Stimulated activated CD8-positive, alpha-beta memory T cell treated with anti-CD3 and anti-CD28 coated beads, Interleukin-15, amount 100 ng/mL, for 48 hours (primary cell): ENCODE measurements around the gene NELFCD.
"Not testable (repeated sequence)": the region's sequence is repeated elsewhere in the genome, so short reads cannot be mapped to it uniquely, and the experiment has no call there.

Source experiments
- DNase-seq, 2 donors: peaks; one replicate each; pipeline ENCODE4 v3.0.0-alpha.2; 2020; ENCODE audit warnings: low read depth in 2 of 2

The NELFCD gene

GRCh38 chr20:58973179-58973578, 7.9 kb upstream of the NELFCD start:
- DNase-seq: no peak

DNA sequence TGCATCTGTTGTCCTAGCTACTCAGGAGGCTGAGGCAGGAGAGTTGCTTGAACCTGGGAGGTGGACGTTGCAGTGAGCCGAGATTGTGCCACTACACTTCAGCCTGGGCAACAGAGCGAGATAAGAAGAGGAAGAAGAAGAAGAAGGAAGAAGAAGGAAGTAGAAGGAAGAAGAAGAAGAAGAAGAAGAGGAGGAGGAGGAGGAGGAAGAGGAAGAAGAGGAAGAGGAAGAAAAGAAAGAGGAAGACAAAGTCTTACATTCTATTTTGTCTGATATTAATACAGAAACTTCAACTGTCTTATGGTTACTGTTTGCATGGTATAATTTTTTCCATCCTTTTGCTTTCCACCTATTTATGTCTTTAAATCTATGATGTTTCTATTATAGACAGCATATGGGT, 7.2 kb upstream of the NELFCD start:
- no peak for DNase-seq

DNA sequence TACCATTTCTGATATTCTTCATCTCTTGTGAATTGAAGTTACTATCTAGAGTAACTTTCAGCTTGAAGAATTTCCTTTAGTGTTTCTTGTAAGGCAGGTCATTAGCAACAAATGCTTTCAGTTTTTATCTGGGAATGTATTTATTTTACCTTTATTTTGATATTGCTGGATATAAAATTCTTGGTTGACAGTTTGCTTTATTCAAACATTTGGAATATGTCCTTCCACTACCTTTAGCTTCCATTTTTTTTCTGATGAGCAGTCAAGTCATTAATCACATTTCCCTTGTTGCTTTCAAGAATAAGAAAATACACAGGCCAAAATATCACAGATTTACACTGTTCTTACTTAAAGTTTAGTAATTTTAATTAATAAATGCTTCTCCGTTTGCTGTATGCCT, 5.7 kb upstream of the NELFCD start:
- DNase-seq: no peak

DNA sequence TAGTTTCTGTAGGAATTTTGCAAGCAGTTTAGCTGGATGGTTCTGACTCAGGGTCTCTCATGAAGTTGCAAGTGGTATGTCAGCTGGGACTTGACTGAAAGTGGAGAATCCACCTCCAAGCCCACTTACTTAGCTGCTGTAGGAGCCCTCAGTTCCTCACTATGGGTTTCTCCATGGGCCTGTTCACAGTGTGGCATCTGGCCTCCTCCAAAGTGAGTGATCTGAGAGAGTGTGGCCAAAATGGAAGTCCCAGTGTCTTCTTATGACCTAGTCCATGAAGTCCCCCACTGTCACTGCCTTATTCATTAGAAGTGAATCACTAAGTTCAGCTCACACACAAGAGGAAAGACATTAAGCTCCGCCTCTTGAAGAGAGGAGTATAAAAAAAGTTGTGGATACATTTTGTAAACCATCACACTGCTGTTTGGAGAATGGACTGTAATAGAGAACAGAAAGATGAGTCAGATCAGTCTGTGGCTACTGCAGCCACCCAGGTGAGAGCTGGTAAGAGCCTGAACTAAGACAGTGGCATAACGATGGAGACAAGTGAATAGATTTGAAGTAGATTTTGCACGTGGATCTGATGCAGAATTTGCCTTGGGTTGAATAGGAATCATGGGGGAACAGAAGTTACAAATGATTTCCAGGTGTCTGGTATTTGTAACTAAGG, 4.9 kb upstream of the NELFCD start:
- DNase-seq: no peak

GRCh38 chr20:58978351-58979190, 2.5 kb upstream of the NELFCD start:
- no peak for DNase-seq

DNA sequence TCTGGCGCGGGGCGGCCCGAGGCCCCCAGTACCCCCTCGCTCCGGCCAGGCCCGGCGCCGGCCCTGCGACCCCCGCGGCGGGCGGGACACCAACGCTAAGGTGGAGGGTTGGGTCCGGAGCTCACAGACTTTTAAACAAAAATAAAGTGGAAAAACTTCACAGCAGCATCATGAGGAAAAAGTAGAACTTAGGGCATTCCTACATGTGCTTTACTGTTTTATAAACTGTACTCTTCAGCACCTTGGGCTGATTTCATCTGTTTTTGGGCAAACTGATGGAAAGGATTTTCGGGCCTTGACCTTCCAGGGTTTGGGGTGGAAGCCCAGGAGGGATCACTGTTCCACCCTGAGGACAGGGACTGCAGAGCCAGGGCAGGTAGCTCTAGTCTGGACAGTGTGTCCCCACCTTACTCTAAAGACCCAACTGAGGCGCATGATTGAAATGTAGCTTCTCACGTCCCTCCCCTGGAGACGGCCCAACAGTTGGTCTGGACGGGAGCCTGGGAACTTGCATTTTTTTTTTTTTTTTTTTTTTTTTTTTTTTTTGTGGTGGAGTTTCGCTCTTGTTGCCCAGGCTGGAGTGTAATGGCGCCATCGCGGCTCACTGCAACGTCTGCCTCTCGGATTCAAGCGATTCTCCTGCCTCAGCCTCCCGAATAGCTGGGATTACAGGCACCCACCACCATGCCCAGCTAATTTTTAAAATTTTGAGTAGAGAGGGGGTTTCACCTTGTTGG, 740 bp downstream of the NELFCD start:
- no peak for DNase-seq

DNA sequence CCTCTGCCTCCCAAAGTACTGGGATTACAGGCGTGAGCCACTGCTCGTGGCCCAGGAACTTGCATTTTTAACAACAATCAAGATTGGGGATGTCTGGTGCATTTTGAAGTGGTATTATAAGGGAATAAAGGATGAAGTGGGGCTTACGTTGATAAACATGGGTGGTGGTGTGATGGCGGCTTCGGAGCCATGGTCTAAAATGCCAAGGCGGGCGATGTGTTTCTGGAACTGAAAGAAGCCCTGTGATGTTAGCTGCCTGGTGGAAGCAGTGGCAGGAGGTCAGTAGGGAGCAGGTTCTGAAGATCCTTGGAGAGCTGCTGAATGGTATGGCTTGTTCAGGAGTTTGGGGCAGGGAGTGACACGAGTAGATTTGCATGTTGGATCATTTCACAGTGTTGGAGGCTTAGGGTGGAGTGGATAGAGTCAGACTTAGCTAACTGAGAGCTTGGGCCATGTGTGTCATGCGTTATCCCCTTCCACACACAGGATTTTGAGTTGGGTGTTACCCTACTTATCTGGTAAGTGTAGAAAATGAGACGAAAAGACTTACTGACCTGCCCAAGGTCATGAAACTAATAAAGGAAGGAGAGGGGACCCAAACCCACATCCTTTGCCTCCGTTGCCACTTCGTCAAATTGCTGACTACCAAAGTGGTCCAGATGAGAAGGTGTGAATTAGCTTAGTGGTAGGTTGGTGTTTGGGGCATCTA, 1.5 kb downstream of the NELFCD start:
- no peak for DNase-seq

DNA sequence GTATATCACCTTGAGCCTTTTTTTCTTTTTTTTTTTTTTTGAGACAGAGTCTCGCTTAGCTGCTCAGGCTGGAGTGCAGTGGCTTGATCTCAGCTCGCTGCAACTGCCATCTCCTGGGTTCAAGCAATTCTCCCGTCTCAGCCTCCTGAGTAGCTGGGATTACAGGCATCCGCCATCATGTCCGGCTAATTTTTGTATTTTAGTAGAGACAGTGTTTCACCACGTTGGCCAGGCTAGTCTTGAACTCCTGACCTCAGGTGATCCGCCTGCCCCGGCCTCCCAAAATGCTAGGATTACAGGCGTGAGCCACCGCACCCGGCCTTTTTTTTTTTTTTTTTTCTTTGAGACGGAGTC, 2.0 kb downstream of the NELFCD start:
- DNase-seq: not testable (repeated sequence)

- no peak for DNase-seq
Measured at GRCh38 chr20:58984691-58985090, 3.6 kb downstream of the NELFCD start.

DNA sequence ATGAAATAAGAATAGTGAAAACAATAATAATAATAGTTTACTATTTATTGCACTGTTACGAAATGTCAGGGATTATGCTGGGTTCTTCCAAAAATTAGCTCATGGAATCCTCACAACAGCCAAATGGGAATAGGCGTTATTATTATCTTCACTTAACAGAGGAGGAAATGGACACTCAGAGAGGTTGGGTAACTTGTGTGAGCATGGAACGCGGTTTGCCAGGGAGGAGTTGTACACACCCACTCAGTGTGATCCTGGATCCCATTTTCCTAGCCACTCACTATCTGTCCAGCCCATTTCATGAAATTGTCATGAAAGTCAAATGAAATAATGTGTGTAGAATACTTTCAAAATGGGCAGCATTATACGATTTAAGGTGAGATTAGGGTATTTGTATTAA, 4.6 kb downstream of the NELFCD start:
- DNase-seq: no peak

GRCh38 chr20:58986286-58986967, 5.4 kb downstream of the NELFCD start:
- DNase-seq: no peak

DNA sequence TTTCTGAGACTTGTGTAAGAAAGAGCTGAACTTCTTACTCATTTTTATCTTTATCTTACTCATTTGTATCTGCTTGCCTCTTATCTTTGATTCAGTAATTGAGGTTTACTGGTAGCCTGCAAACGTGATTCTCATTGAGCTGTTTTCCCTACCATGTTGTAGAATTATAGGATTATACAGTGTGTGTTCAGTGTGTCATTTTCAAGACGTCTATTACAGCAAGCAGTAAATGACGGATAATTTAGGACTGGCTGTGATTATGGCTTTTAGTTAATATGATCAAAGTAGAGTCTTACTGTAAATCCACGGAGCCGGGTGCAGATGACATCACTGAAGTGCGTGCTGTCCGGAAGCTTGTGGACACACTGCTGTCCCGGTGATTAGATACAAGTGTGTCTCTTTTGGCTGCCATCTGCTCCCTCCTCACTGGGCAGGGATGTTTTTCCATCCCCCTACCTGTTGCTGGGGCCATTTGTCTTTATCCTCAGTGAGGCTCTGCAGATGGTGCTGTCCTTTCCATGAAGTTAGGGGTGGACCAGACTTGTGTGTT, 6.0 kb downstream of the NELFCD start:
- no peak for DNase-seq

DNA sequence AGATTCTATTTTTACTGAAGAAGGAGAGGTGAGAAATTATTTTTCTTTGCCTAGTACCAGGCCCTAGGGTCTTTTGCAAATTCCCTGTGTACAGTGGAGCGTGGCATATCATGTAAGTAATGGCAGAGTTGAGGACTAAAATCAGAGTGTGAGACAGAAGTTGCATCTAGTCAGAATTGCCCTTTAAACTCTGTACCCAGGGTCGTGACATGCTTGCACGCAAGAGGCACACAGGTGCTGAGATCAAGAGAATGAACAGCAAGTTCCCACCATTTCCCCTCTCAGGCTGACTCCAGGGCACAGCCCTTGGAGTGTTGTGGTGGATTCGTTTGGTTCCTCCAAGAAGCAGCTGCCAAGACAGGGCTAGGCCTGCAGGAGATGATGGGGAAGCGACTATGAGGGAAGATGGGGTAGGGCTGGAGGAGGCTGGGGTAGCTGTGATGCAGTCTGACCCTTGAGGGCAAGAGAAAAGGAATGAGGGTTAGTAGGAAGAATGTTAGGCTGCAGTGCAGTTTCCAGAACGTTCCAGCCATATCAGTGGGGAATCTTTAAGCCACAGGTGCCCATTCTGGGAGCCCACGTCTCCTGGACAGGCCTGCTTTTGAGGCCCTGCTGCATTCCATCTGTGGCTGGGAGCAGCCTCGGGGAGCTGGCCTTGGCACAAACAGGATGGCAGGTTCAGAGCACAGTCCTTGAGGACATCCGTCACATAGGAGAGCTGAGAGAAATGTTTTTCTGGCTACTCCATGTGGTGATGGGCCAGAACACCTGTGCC, 6.9 kb downstream of the NELFCD start:
- no peak for DNase-seq

GRCh38 chr20:58988565-58988882, 7.5 kb downstream of the NELFCD start:
- DNase-seq: no peak

DNA sequence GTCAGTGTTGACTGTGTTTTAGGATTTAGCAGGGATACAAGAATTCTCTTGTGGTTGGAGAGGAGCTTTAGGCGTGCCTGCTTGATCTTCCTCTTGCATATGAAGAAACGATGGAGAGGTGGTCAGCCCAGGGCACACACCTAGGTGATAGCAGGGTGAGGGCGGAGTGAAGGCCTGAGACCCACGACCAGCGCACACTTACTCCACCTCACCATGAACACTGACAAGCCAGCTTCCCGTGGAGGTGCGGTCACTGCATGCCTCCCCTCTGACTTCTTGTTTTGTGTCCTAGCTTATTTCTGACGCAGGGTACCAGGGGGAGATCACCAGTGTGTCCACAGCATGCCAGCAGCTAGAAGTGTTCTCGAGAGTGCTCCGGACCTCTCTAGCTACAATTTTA, 8.1 kb downstream of the NELFCD start:
- DNase-seq: no peak

DNA sequence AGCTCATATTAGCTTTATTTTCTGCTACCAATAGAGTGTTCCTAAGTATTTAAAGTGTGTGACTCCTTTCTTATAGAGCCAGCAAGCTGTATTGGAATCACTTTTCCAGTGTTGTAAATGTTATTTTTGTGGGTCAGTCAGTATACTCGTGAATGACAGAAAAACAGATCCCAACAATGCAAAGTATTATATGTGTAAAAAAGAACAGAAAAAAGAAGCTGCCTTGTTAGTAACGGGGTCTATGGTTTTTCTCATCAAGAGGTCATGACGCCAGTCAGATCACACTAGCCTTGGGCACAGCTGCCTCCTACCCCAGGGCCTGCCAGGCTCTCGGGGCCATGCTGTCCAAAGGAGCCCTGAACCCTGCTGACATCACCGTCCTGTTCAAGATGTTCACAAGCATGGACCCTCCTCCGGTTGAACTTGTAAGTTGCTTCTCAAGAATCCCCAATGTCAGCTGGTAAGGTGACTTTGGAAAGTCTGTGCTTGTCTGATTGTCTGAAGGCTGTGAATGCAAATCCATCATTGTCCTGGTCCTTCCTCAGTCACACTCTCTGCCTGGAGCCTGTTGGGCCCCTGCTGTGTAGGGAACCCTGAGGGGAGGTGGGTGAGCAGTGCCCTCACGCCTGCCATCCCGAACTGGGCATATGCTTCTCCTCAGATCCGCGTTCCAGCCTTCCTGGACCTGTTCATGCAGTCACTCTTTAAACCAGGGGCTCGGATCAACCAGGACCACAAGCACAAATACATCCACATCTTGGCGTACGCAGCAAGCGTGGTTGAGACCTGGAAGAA, 9.8 kb downstream of the NELFCD start:
- DNase-seq: no peak

- no peak for DNase-seq
Measured at GRCh38 chr20:58991715-58992114, 10.7 kb downstream of the NELFCD start.

- DNase-seq: no peak
Measured at GRCh38 chr20:58992911-58993310, 11.9 kb downstream of the NELFCD start.

DNA sequence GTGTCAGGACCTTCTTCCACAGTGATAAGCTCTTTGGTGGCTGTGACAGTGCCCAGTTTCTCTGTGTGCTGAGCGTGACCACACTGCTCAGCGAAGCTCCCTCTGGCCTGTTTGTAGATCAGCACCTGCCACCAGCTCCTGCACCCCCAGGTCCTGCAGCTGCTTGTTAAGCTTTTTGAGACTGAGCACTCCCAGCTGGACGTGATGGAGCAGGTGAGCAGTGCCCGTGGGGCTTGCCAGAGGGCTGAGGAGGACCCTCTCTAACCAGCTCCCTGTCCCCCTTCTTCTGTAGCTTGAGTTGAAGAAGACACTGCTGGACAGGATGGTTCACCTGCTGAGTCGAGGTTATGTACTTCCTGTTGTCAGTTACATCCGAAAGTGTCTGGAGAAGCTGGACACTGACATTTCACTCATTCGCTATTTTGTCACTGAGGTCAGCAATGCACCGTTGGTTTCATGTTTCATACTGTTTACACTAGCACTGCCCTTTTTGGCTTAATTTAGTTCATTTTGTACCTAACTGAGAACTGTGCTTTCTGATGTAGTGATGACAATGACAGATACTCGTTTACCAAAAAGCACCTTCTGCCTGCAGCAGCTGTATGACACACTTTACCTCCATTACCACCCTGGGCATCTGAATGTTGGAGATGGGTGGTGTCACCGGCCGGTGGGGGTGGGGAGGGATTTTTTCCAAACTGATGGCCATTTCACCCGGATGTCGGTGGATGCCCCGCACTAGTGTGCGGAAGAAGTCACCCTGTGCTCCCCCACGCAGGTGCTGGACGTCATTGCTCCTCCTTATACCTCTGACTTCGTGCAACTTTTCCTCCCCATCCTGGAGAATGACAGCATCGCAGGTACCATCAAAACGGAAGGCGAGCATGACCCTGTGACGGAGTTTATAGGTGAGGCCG, 12.5 kb downstream of the NELFCD start:
- no peak for DNase-seq
